Left colon (tissue), 2 donors: ENCODE results near the gene TIMM50. TPM values are rescaled to one million over a fixed set of nuclear protein-coding genes. Genes with fewer than 3 reads are reported as not detected.
"Not testable (repeated sequence)": the region's sequence is repeated elsewhere in the genome, so short reads cannot be mapped to it uniquely, and the experiment has no call there.

Source experiments
- ATAC-seq: fragments of 200-7000 bp; cut with Tn5 transposase; one replicate; pipeline ENCODE4 v1.9.1; 2020; ENCODE audit warnings: mild to moderate bottlenecking, moderate library complexity
- DNase-seq, 2 donors: peaks; one replicate each; pipeline ENCODE4 v3.0.0-alpha.2; 2020
- intact Hi-C, 2 donors: fragments of 100-400 bp; cut with DNase I in 1 of 2; cut with micrococcal nuclease in 1 of 2; formaldehyde crosslinking; loops; one replicate each; pipeline versions ENCODE4 v1.11.2 to v1.14.0; 2022; cut with DNase I, micrococcal nuclease
- total RNA-seq, 2 donors: library from RNA; stranded (reverse); fragmentation: NEBNext Ultra II Directional; extraction: Animal tissue kit (Norgen Biotek cat#: 25700); gene quantifications; one replicate each; pipeline ENCODE4 v1.2.1, GENCODE V29; 2021
- donor health status: DM: no; HTN: no; CAD: no.
- donor health status: DM: yes; HTN: yes; CAD: no.

TIMM50 gene
- total RNA-seq, 2 donors from 2014 or later, result 40.8 to 47.8 TPM

DNA sequence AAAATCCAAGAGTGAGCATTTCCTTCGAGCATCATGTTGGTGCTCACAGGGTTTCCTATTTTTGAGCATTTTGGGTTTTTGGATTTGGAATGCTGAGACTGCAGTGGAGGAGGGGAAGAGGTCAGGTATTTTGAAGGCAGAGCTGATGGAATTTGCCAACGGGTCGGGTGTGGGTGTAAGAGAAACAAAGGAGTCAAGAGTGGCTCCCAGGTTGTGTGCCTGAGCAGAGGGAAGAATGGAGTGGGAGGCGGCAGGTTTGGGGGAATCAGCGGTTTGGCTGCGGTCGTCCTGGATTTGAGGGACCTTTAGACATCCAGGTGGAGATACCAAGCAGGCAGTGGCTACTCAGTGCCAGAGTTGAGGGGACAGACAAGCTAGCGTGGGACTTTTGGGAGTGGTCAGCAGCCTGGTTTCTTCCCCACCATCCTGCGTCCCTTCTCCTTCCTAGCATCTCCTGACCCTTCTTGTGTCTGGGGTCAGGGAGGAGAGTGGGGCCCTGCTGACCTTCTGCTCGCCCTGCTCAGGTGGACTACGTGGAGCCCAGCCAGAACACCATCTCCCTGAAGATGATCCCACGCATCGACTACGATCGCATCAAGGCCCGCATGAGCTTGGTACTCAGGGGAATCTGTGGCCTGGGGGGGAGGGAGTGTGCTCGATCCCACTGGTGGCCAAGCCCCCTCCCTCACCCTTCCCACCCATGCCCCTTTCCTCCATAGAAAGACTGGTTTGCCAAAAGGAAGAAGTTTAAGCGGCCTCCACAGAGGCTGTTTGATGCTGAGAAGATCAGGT is 14.5 kb upstream of the TIMM50 start:
- no peak for DNase-seq
- no peak for ATAC-seq
- intact Hi-C loops, result no loop called here

- intact Hi-C loops, result no loop called here
- ATAC-seq (no peak), DNase-seq (no peak)
These were observed 12.7 kb upstream of the TIMM50 start for GRCh38 chr19:39467941-39468340.

DNA sequence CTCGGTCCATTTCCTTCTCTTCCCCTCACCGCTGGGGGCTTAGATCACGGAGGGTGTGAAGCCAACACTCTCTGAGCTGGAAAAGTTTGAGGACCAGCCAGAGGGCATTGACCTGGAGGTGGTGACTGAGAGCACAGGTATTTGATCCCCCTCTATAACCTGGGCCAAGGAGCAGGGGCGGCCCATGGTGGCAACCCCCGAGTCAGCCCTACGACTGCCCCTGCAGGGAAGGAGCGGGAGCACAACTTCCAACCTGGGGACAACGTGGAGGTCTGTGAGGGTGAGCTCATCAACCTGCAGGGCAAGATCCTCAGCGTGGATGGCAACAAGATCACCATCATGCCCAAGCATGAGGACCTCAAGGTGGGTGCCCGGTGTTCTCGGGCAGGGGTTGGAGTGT is 11.6 kb upstream of the TIMM50 start:
- DNase-seq, result no peak
- intact Hi-C loops, result no loop called here
- no peak for ATAC-seq

DNA sequence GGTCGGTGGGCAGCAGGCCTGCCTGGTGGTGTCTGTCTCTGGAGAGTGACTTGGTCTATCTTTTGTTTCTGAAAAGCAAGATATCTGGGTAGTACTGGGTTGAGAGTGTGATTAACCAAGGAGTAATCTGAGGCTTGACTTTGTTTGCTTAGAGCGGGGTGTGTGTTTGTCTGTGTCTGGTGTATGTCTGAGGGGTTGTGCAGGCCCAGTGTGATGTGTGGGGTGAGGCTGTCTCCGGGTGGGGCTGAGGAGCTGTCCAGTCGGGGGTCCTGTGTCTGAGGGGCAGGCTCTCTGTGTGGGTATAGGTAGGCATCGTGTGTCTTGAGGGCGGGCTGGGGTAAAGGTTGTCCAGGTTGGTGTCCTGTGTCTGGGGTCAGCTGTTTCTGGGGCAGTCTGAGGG is 11.1 kb upstream of the TIMM50 start:
- DNase-seq (no peak), ATAC-seq (no peak)
- intact Hi-C loops, result no loop called here

- intact Hi-C loops, result loop anchor here in 1 of 2 donors (10.0 kb wide), 1 partner anchor 64 kb away; the partner anchor contains the start of gene EID2B
- DNase-seq, result no peak
- no peak for ATAC-seq
These were observed 9.8 kb upstream of the TIMM50 start for GRCh38 chr19:39470724-39471339.

GRCh38 chr19:39471756-39472536 is 8.7 kb upstream of the TIMM50 start:
- DNase-seq, result no peak
- intact Hi-C loops, result loop anchor here in 1 of 2 donors (10.0 kb wide), 1 partner anchor 63 kb away; the partner anchor contains the start of gene EID2B
- ATAC-seq, result no peak

DNA sequence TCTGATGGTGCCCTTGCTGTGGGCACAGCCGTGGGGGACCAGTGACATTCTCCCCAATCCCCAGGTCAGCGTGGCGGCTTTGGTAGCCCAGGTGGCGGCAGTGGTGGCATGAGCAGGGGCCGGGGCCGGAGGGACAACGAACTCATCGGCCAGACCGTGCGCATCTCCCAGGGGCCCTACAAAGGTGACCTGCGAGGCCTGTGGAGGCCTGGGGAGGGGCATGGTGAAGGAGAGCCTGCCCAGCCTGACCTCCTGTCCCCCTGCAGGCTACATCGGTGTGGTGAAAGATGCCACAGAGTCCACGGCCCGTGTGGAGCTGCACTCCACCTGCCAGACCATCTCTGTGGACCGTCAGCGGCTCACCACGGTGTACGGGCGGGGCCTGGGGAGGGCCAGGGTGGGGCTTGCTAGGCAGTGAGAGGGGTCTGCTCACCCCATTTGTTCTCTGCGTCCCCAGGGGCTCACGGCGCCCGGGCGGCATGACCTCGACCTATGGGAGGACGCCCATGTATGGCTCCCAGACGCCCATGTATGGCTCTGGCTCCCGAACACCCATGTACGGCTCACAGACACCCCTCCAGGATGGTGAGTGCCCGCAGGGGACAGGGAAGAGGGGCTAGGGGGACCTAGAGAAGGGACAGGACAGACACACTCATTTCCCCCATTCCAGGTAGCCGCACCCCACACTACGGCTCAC is 7.7 kb upstream of the TIMM50 start:
- ATAC-seq, result peak; percentile 13
- intact Hi-C loops, result loop anchor here in 1 of 2 donors (10.0 kb wide), 1 partner anchor 62 kb away; the partner anchor contains the start of gene EID2B
- DNase-seq, result no peak

GRCh38 chr19:39473443-39473960 is 7.1 kb upstream of the TIMM50 start:
- no peak for DNase-seq
- intact Hi-C loops, result loop anchor here in 1 of 2 donors (10.0 kb wide), 1 partner anchor 61 kb away; the partner anchor contains the start of gene EID2B
- ATAC-seq, result no peak

DNA sequence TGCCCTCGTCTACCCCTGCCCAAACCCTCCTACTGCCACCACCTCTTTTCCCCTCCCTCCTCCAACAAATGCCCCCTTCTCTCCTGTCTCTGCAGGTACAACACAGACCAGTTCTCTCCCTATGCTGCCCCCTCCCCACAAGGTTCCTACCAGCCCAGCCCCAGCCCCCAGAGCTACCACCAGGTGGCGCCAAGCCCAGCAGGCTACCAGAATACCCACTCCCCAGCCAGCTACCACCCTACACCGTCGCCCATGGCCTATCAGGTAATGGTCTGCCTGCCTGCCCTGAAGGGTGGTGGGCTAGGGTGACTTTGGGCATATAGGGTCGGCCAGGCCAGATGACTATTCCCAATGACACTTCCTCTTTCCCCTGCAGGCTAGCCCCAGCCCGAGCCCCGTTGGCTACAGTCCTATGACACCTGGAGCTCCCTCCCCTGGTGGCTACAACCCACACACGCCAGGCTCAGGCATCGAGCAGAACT is 6.5 kb upstream of the TIMM50 start:
- intact Hi-C loops, result loop anchor here in 1 of 2 donors (10.0 kb wide), 1 partner anchor 61 kb away; the partner anchor contains the start of gene EID2B
- peak in 1 of 2 donors; percentile 65 for DNase-seq
- ATAC-seq, result peak; percentile 62

DNA sequence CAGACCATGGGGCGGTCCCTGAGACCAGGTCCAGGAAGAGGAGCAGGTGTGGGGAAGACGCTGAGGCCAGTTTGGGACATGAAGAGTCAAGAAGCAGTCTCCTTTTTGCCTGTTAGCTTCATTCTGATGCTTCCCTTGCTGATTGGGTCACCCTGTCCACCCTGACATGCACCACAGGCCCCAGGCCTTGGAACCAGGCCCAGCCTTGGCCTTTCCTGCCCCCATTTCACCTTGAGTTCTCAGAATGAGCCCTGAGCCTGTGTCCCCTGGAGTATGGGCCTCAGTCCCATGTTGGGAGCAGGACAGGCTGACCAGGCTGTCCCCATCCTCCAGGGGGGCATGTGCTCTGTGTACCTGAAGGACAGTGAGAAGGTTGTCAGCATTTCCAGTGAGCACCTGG is 4.9 kb upstream of the TIMM50 start:
- no peak for ATAC-seq
- intact Hi-C loops, result loop anchor here in 1 of 2 donors (10.0 kb wide), 1 partner anchor 59 kb away; the partner anchor contains the start of gene EID2B
- no peak for DNase-seq

- DNase-seq, ATAC-seq: not testable (repeated sequence)
- intact Hi-C loops, result loop anchor here in 1 of 2 donors (10.0 kb wide), 1 partner anchor 55 kb away; the partner anchor contains the start of gene EID2B
These were observed 1.3 kb upstream of the TIMM50 start for GRCh38 chr19:39479319-39479801.

GRCh38 chr19:39479916-39480315 is 722 bp upstream of the TIMM50 start:
- intact Hi-C loops, result loop anchor here in 1 of 2 donors (10.0 kb wide), 1 partner anchor 55 kb away; the partner anchor contains the start of gene EID2B
- DNase-seq, result no peak
- ATAC-seq, result no peak

GRCh38 chr19:39481229-39481545 is 549 bp downstream of the TIMM50 start:
- ATAC-seq (peak; percentile 3), DNase-seq (no peak)
- intact Hi-C loops, result no loop called here

GRCh38 chr19:39481676-39482075 is 1.0 kb downstream of the TIMM50 start:
- ATAC-seq, result no peak
- intact Hi-C loops, result no loop called here
- no peak for DNase-seq

- ATAC-seq, result no peak
- intact Hi-C loops, result no loop called here
- no peak for DNase-seq
These were observed 2.5 kb downstream of the TIMM50 start for GRCh38 chr19:39483141-39483540.

GRCh38 chr19:39489756-39490155 is 9.1 kb downstream of the TIMM50 start:
- no peak for DNase-seq
- intact Hi-C loops, result no loop called here
- ATAC-seq, result peak; percentile 42

GRCh38 chr19:39492225-39492624 is 11.6 kb downstream of the TIMM50 start:
- DNase-seq (no peak), ATAC-seq (no peak)
- intact Hi-C loops, result no loop called here

DNA sequence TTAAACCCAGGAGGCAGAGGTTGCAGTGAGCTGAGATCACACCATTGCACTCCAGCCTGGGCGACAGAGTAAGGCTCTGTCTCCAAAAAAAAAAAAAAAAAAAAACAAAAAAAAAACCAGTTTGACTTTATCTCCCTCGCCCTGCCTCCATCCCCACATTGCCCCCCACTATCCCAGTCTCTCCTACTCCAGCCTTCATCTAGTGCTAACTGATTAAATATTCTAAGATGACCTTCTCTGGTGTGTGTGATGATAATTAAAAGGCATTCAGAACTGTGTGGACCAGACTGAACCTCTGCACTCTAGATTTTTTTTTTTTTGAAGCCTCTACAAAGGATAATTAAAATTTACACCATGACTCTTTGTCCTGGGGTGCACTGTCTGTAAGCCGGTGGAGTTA is 12.2 kb downstream of the TIMM50 start:
- intact Hi-C loops, result no loop called here
- no peak for DNase-seq
- ATAC-seq, result no peak
